Nephron progenitor cell (in vitro differentiated cells): ENCODE results near the gene MAML2.

Experiments used
- DNase-seq: peaks from one replicate; pipeline ENCODE4 v3.0.0; 2021
- H3K27ac Mint-ChIP-seq: 2 replicates; pipeline ENCODE4 v1.8.0; 2021; ENCODE audit warnings: mild to moderate bottlenecking, moderate library complexity, mixed read lengths
- H3K27me3 Mint-ChIP-seq: 2 replicates; pipeline ENCODE4 v1.8.0; 2021; ENCODE audit warnings: mild to moderate bottlenecking, low read depth, mixed read lengths; ENCODE audit not compliant: poor library complexity
- H3K36me3 Mint-ChIP-seq: 2 replicates; pipeline ENCODE4 v1.8.0; 2021; ENCODE audit warnings: low read depth, mixed read lengths
- H3K4me1 Mint-ChIP-seq: 2 replicates; pipeline ENCODE4 v1.8.0; 2021; ENCODE audit warnings: mixed read lengths
- H3K4me3 Mint-ChIP-seq: 2 replicates; pipeline ENCODE4 v1.8.0; 2021; ENCODE audit warnings: mild to moderate bottlenecking, moderate library complexity, mixed read lengths
- H3K9me3 Mint-ChIP-seq: 2 replicates; pipeline ENCODE4 v1.8.0; 2021; ENCODE audit warnings: mild to moderate bottlenecking, moderate library complexity, mixed read lengths
- CTCF ChIP-seq: fragments of 200-600 bp; sonication (generic); IDR thresholded peaks from 2 replicates; pipeline ENCODE4 v1.5.0; 2021; ENCODE audit warnings: antibody characterized with exemption

The MAML2 gene

GRCh38 chr11:96385187-96385586 lies 42.2 kb upstream of the MAML2 start:
- peaks cover 4% of the 10 kb centered on the region for H3K9me3 Mint-ChIP-seq
- no peak for TF ChIP-seq CTCF
- H3K27ac Mint-ChIP-seq, result no peak overlapping the region
- H3K4me1 Mint-ChIP-seq, result peaks cover 28% of the 10 kb centered on the region
- DNase-seq, result no peak
- no peaks in the 10 kb centered on the region for H3K27me3 Mint-ChIP-seq
- peaks cover 34% of the 10 kb centered on the region for H3K36me3 Mint-ChIP-seq
- H3K4me3 Mint-ChIP-seq, result no peak overlapping the region

GRCh38 chr11:96384156-96384555 lies 41.2 kb upstream of the MAML2 start:
- no peak overlapping the region for H3K4me3 Mint-ChIP-seq
- no peak overlapping the region for H3K27ac Mint-ChIP-seq
- H3K9me3 Mint-ChIP-seq, result no peaks in the 10 kb centered on the region
- DNase-seq, result no peak
- H3K36me3 Mint-ChIP-seq, result peaks cover 37% of the 10 kb centered on the region
- TF ChIP-seq CTCF, result no peak
- peaks cover 24% of the 10 kb centered on the region for H3K4me1 Mint-ChIP-seq
- H3K27me3 Mint-ChIP-seq, result no peaks in the 10 kb centered on the region

- Mint-ChIP-seq H3K4me3 (no peak overlapping the region), H3K27me3 (no peaks in the 10 kb centered on the region), H3K36me3 (peaks cover 27% of the 10 kb centered on the region), H3K9me3 (no peaks in the 10 kb centered on the region), H3K27ac (no peak overlapping the region), H3K4me1 (no peaks in the 10 kb centered on the region)
- TF ChIP-seq CTCF, result no peak
- no peak for DNase-seq
Measured at GRCh38 chr11:96376796-96377195, 33.8 kb upstream of the MAML2 start.

GRCh38 chr11:96373826-96374225 lies 30.8 kb upstream of the MAML2 start:
- peaks cover 7% of the 10 kb centered on the region for H3K9me3 Mint-ChIP-seq
- no peak for TF ChIP-seq CTCF
- H3K4me3 Mint-ChIP-seq, result no peak overlapping the region
- peaks cover 40% of the 10 kb centered on the region for H3K36me3 Mint-ChIP-seq
- DNase-seq, result no peak
- no peaks in the 10 kb centered on the region for H3K4me1 Mint-ChIP-seq
- no peak overlapping the region for H3K27ac Mint-ChIP-seq
- no peaks in the 10 kb centered on the region for H3K27me3 Mint-ChIP-seq

GRCh38 chr11:96367342-96367741 lies 24.3 kb upstream of the MAML2 start:
- no peak for DNase-seq
- H3K36me3 Mint-ChIP-seq, result peaks cover 55% of the 10 kb centered on the region
- no peak for TF ChIP-seq CTCF
- no peak overlapping the region for H3K4me3 Mint-ChIP-seq
- H3K27me3 Mint-ChIP-seq, result no peaks in the 10 kb centered on the region
- no peak overlapping the region for H3K27ac Mint-ChIP-seq
- peaks cover 24% of the 10 kb centered on the region for H3K9me3 Mint-ChIP-seq
- H3K4me1 Mint-ChIP-seq, result no peaks in the 10 kb centered on the region

- Mint-ChIP-seq H3K36me3 (peaks cover 45% of the 10 kb centered on the region), H3K27me3 (no peaks in the 10 kb centered on the region), H3K4me3 (no peak overlapping the region), H3K9me3 (peaks cover 24% of the 10 kb centered on the region), H3K27ac (no peak overlapping the region), H3K4me1 (no peaks in the 10 kb centered on the region)
- DNase-seq, result no peak
- no peak for TF ChIP-seq CTCF
Measured at GRCh38 chr11:96366024-96366423, 23.0 kb upstream of the MAML2 start.
